ENCODE results near the gene ANKH.

ANKH gene

DNA sequence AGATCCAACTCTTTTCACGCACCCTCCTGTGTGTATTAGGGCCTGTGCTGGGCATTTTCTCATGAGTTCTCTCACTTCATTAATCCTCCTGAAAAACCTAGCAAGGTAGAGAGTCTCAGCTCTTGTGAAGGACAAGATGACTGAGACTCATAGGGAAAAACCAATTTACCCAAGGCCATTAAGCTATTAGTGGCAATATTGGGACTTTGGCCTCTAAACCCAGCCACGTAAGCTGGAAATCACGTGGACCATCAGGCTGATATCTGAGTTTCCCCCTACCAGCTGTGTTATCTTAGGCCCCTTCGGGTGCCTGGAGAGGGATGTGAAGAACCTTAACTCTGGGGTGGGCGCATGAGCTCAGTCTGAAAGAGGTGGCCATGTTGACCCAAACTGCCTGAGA lies 80.7 kb downstream of the ANKH start:
- DNase-seq (ENCODE audit: low read depth in 2 of 2) = no peak

DNA sequence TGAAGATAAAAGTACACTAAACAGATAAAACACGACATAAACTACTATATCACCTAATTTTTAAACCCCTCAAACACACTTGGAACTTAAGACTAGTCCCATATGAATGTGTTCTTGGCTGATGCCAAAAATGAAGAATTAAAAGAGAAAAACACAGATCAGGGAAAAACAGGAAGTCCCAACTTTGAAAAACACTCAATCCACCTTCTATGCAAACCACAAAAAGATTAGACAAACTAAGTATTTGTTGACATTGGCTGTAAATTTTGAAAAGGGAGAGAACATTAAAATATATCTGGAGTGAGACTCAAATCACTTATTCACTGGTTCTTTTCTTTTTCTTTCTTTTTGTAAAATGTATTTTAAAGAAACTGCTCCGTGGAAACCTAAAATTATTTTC lies 81.4 kb downstream of the ANKH start:
- no peak for DNase-seq (ENCODE audit: low read depth in 2 of 2)

DNA sequence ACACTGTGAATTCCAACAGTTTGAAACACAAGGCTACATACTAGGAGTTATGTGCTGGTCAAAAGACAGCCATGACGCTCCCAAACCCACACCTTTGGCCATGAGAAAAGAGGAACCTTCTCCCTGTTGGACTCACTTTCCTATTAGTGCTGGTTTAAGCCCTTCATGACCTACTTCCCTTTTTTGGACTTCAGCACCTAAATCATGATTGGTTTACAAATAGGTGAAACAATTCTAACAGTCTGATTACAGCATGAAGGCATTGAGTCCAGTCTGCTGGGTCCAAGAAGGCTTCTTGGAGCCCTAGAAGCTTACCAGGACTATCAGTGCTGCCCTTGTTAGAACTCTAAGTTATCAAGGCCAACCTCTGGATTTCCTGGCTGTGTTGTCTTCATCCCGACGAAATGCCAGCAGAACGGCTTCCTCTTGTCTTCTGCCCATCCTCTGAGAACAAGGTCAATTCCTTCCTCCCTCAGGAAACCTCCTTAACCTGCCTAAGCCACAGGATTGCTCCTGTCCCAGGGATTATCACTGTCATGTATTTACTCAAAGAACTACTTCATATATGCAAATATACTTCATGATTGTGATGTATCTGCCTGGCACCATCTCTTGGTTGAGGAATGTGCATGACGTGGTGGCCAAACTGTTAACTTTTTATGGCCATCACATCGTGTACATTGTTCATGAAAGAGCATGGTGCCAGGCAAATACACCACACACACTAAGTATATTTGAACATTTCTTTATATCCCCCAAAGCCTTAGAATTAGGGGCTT lies 83.6 kb downstream of the ANKH start:
- DNase-seq (ENCODE audit: low read depth in 2 of 2) = no peak

DNA sequence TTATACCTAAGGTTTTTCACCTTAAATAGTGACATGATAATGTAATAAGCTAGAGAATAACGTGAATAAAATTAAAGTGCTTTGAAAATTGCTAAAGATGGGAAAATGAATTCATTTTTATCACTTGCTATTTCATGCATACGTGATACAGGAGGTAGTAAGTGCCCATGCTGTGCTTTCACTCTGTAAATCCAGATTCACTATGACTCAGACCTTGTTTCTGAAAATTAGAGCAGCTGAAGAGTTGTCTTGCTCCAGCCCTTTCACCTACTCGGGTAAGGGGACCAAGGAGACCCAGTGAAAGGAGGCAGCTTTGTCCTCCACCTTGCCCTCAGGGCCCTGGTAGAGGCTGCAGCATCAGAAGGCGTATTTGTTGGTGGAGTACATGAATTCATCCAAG lies 87.9 kb downstream of the ANKH start:
- no peak for DNase-seq (ENCODE audit: low read depth in 2 of 2)

DNA sequence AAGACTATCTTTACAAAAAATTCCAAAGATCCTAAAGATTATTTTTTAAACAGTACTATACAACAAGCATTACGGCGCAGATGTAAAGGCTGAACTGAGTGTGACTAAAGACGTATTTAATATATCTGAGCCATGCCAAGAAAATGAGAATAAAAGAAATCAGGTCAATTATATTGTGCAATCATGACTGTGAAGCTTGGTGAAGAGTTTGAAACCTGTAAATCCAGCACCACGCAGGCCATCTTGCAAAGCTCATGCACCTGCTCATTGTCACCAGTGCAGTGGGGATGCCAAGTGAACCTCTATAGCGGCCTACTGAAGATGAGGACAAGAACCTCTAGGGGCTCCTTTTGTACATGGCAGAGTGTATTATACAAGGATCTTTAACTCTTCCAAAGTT lies 89.0 kb downstream of the ANKH start:
- no peak for DNase-seq (ENCODE audit: low read depth in 2 of 2)

DNA sequence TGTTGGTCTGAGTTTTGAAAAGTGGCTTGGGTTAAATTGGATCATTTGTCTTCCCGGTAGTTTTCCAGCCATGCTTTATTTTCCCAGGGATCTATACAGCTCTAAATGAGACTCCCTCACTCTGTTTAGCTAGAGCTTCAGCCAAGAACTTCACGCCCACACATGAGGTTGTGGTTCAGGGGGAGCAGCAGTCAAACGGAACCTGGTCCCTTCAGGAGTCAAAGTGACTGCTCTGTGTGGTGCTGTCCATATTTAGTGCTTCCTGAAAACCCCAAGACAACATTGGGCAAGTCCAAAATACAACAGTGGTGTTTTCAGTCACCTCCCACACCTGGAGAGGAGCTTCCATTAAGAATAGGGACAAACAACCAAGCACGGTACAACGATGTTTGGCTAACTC lies 90.5 kb downstream of the ANKH start:
- DNase-seq (ENCODE audit: low read depth in 2 of 2) = no peak

DNA sequence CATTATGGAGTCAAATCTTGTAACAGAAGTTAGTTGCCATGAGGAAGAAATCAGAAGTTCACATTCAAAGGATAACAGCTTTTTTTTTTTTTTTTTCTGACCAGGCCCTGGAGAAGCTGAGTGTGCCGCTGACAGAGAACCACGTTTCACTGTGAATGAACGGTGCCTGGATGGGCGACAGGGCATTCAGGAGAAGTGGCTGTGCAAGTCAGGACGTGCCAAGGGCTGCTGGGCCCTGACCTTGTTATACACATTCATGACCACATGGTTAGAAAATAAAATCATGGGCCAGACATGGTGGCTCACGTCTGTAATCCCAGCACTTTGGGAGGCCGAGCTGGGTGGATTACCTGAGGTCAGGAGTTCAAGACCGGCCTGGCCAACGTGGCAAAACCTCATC lies 91.6 kb downstream of the ANKH start:
- no peak for DNase-seq (ENCODE audit: low read depth in 2 of 2)

DNA sequence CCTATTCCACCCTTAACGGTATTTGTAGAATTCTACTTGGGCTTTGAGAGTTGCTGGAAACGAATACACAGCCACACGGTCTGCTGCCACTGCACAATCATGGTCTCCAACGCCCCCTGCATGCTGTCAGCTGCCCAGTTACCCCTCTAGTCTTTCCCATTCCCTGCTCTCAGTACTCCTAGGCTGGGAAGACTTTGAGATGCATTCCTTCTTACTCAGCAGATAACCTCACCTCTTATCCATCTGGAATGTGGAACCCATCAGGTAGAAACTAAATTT lies 92.8 kb downstream of the ANKH start:
- DNase-seq (ENCODE audit: low read depth in 2 of 2) = no peak

DNA sequence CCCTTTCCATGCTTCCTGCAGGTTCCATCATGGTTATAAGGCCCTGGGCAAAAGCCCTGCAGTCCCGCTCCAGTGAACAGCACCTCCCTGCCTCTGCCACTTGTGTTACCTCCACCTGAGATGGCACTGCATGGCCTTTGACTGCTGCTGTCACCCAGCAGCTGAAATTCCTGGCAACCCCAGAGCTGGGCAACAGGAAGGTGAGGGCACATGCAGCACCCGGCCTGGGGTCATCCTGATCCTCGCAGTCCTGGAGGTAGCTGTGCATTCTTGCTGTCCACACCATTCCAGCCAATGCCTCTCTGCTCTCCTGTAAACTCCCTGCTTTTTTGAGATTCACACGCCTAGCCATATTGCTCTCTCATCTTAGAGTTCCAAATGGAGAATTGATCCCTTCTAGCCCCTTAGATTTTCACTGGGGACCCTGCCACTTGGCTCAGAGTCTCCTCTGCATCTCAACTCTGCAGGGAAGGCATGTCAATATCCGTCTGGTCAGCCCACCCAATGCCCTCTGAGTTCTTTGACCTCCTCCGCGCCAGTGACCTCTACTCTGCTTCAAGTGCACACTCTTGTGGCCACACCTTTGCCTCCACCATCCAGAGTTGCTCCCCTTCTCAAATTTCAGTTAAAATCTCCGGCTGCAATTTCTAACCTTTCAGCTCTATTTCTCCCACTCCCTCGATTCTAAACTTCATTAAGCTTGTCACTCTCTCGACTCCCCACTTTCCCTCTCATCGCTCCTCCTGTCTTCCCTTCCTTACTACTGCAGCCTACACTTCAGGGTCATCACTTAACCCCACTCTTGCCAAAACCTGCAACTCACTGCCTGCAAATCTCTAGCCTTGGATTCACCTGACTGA lies 93.4 kb downstream of the ANKH start:
- DNase-seq (ENCODE audit: low read depth in 2 of 2) = no peak

DNA sequence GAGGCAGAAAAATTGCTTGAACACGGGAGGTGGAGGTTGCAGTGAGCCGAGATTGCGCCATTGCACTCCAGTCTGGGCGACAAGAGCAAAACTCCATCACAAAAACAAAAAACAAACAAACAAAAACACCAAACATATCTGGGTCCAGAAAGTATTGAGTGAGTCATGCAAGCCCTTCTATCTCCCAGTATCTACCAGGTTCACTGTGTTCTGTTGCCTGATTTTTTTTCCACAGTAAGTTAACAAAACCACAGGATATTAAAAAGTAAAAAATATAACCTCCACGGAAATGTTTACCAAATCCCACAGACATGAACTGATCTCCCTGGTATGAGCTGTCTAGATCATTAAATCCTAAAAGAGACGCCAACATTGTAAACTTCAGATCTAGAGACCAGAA lies 94.4 kb downstream of the ANKH start:
- no peak for DNase-seq (ENCODE audit: low read depth in 2 of 2)

DNA sequence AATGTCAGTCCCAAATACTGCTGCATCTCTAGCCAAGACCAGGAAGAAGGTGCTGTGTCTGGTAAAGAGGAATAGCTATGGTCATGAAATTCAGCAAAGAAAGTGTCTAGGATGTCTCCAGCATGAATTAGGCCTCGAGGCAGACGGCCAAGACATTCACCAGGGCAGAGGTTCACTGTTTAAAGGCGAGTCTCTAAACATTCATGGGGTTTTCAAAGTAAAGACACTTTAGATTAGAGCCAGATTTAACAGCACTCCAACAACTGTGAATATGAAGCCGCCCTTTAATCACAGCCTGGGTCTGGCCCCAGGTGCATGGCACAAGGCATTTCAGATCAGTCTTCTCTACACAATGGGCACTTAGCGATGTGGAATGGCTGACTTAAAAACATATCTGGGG lies 95.0 kb downstream of the ANKH start:
- no peak for DNase-seq (ENCODE audit: low read depth in 2 of 2)

DNA sequence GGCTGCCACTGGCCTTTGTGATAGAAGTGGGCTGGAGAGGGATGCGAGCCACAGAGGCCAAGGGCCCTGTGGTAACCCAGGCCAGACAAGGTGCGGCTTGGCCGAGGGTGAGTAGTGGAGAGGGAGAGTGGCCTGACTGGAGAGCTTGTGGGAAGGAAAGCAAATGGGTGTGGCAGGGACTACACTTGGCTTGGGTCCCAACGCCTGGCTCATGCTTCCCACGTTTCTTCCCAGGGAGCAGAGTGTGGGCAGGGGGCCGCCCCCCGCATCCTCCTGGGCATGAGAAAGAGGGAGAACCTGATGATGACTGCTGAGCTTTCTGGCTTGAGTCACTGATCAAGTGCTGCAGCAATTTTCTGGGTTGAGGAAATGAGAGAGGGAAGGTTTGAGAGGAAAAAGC lies 95.7 kb downstream of the ANKH start:
- DNase-seq (ENCODE audit: low read depth in 2 of 2) = no peak

DNA sequence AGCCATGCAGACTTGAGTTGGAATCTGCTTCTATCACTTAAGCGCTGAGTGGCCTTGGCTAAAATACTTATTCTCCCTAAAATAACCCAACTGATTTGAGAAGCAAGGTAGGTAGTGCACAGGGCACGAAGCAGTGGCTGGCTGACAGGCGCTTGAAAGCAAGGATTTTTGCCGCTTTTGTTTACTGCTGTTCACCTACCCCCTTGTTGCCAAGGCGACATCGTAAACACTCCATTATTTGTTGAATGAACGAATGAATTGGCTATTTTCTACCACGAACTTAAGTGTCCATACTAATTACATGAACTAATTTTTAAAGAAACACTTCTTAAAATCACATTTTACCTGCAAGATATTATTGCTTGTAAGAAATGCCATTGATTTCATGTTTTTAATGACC lies 98.0 kb downstream of the ANKH start:
- DNase-seq (ENCODE audit: low read depth in 2 of 2) = no peak

DNA sequence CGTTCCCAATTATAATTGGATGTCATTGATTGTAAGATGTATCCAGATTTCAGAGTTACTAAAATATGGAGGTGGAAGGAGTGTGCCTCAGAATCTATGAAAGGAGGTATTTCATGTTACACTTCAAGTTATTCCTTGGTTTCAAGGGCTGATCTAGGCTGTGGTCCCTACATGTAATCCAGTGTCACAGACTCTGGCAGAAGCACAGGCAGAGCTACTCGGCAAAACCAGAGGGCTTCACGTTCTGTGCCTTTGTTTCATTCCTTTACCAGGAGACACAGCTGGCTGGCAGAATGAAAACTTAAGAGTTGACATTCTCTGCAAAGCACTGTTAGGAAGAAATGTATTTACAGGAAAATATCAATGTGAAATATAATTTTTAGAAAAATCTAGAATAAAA lies 99.6 kb downstream of the ANKH start:
- no peak for DNase-seq (ENCODE audit: low read depth in 2 of 2)

DNA sequence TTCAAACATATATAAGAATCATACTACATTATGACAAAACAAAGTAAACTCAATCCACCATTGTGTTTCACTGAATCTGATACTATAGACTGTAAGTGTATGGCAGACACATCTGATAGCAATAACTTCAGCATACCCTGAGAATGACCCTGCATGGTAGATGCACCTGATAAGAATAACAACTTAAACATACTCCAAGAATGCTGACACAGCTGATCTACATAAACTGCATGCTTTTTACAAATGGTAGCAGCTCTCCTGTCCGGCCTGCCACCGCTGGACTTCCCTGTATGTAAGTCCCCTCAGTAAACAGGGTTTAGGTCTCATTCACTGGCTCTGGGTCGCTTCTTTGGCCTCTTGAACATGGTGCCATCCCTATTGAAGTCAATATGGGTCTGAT lies 100.4 kb downstream of the ANKH start:
- DNase-seq (ENCODE audit: low read depth in 2 of 2) = no peak

DNA sequence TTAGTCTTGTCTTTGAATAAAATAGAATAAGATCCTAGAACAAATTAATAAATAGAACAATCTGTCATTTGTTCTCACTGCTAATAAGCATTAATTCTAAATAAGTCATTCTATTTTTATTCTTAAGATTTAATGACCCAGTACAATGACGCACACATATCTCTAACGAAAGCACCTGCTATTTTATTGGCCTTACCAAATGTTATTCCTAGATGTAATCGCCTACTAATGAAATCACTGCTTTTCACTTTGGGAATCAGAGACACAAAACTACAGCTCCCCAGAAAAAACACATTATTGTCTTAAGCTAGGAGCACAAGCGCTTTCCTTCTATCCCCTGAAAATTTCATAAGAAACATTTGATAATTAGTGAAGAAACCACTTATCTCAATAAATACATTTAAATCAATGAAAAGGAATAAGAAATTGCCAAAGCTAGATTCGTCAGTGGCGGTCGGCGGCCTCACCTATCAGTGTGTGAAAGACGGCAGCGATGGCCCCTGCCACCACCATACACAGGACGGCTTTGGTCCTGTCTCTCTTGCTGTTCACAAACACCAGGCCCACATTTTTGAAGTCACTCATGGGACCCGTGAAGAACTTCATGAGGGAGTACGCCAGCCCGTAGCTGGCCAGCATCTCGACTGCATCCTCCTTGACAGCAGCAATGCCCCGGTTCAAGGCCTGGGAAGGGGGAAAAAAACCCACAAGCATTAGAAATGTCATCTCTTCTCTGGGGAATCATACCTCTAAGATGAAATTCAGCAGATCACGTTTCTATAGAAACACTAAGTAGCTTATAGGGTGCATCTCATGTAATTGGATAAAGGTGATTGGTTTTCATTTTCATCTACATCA lies 102.8 kb downstream of the ANKH start:
- no peak for DNase-seq (ENCODE audit: low read depth in 2 of 2)

DNA sequence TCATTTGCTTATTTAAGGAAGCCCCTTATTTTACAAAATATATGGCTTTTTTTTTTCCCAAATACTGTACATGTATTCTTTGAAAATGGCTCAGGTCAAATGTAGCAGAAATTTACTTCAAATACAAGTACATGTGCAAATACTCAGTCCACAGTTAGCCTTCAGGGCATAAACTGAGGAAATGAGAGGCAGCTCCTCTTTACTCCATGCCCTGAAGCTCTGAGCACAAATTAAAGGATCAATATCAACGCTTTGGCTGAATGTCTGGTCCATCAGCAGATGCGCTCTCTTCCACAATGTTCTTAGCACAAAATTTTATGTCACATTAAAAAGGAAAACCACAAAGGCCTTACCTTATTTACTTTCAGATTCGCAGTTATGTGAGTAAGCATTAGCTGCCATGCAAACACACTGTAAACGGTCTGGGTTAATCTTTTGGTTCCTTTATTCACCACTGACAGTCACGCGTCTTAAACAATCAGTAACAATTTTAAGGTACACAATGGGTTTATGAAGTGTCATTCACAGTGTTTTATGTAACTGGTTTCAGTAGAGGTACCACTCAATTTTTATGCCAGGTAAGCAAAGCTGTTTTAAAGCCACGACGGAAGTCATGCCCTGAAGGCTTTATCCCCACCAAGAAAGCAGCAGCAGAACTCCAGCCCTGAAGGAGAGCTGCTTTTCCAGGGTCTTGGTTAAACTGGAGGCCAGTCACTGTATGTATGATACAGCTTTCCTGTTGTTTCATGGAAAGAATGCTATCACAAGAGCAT lies 103.7 kb downstream of the ANKH start:
- DNase-seq (ENCODE audit: low read depth in 2 of 2) = no peak

DNA sequence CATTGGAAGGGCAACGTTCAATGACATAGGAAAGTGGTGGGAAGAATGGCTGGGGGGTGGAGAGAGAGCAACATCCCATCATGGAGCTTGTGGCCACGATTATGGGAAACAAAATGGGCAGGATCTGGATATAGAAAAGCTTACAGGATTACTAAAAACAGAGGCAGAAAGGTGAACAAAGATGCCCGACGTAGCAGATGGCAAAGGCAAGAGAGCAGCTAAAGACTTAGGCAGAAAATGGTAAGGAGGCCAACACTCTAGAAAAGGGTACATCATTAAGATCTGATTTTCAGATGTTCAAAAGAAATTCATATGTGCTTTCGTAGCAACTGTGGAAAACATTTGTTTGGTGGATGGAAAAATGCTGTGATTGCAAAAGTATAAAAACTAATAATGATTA lies 104.5 kb downstream of the ANKH start:
- DNase-seq (ENCODE audit: low read depth in 2 of 2) = no peak

DNA sequence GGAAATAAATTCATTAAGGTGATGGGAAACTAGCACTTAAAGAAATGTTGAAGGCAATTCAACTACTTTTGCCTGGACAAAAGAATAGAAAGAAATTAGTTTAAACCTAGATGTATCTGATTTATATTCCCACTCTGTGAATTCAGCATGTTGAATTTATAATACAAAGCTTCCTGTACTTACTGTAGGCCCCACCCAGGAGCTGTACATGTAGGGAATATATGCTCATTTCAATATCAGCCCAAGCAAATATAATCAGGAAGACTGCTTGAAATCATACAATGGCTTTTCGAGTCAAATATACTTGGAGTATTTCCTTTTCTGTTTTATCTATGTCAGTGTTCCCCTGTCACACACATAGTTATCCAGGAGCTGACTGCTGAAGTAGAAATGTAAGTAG lies 105.0 kb downstream of the ANKH start:
- no peak for DNase-seq (ENCODE audit: low read depth in 2 of 2)

DNA sequence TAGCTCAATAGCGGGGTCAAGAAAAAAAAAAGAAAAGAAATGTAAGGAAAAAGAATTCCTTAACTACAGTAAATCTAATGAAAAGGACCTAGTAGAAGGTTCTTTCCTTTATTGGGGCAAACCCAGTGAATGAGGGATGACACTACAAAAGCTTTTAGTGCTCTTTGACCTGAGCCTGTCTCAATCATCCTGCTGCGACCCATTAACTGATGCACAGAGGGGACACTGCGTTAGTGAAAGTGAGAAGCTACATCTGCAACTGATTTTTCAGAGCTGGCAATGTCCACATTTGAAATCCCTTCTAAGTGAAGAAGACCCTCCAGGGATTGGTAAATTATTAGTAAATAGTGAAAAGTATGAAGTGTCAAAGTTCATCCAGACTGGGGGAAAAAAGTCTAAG lies 106.0 kb downstream of the ANKH start:
- DNase-seq (ENCODE audit: low read depth in 2 of 2) = no peak

DNA sequence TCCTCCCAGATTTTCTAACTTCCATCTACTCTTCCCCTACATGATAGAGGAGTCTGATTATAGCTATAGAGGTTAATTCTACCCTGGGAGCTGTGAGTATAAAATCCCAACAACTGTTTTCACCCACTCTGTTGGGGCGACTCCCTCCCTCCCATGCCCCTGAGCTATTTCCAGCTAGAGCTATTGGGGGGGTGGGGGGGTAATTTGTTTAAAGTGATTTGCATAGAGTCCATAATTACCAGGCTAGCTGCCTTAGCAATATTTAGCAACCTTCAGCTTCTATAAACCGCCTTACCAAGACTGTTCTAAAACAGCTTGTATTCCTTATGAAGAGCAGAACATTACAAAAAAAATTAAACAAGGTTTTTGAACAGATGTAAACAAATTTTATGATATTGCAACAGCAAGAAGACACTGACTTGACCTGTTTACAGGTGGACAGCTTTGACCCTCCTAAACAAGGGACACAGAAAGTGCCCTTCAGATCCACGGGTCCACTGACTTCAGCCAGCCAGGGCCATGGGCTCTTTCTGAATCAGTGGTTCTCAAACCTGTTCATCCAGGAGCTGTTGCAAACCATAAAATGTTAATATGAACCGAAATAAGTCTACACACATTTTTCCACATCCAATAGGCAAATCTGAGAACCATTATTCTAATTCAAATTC lies 108.9 kb downstream of the ANKH start:
- no peak for DNase-seq (ENCODE audit: low read depth in 2 of 2)
